Thoracic aorta (tissue), 2 donors: Measurements from ENCODE around the gene SMC2. TPM values are rescaled to one million over a fixed set of nuclear protein-coding genes. Genes with fewer than 3 reads are reported as not detected.

Experiments used
- ATAC-seq: fragments of 150-250 bp; one replicate; pipeline ENCODE4 v1.8.0; 2017; ENCODE audit warnings: low read depth; ENCODE audit not compliant: insufficient number of reproducible peaks, low FRiP score
- DNase-seq: peaks from one replicate; pipeline ENCODE4 v3.0.0-alpha.2; 2020; ENCODE audit warnings: low spot score
- H3K27ac ChIP-seq, 2 donors: fragments of 200-600 bp; sonication (generic); 1 replicate in 1 of 2; 2 replicates in 1 of 2; pipeline ENCODE4 v1.5.1; 2016; ENCODE audit warnings: mild to moderate bottlenecking in 2 of 2, moderate library complexity in 2 of 2
- H3K27me3 ChIP-seq: fragments of 200-600 bp; sonication (generic); replicated peaks from 2 replicates; pipeline ENCODE4 v1.6.0; 2016; ENCODE audit warnings: mild to moderate bottlenecking; ENCODE audit not compliant: insufficient read depth
- H3K36me3 ChIP-seq: fragments of 200-600 bp; sonication (generic); one replicate; pipeline ENCODE4 v1.5.1; 2016
- H3K4me1 ChIP-seq, 2 donors: fragments of 200-600 bp; sonication (generic); 1 replicate in 1 of 2; 2 replicates in 1 of 2; pipeline versions ENCODE4 v1.5.1 to v1.6.0; 2016; ENCODE audit warnings: low read depth in 2 of 2, mild to moderate bottlenecking in 1 of 2; ENCODE audit not compliant: control insufficient read depth in 1 of 2
- H3K4me3 ChIP-seq: fragments of 200-600 bp; sonication (generic); 2 replicates; pipeline ENCODE4 v1.5.1; 2016; ENCODE audit warnings: mild to moderate bottlenecking
- H3K9me3 ChIP-seq: fragments of 200-600 bp; sonication (generic); 2 replicates; pipeline ENCODE4 v1.5.1; 2016
- CTCF ChIP-seq: fragments of 200-600 bp; sonication (generic); IDR thresholded peaks from one replicate; pipeline ENCODE4 v1.5.1; 2019; ENCODE audit warnings: antibody characterized with exemption
- total RNA-seq, 2 donors: library from RNA; depleted of rRNA; stranded (reverse); fragments of >200 nt; gene quantifications; one replicate each; pipeline versions ENCODE4 v1.1.0 to v1.2.3, GENCODE V29; 2016

The SMC2 gene
- total RNA-seq, 2 donors from 2014 or later = 3.5 to 5.0 TPM

GRCh38 chr9:104082168-104082567 is 11.9 kb upstream of the SMC2 start:
- H3K27me3 ChIP-seq = no peaks in the 10 kb centered on the region
- no peak overlapping the region for H3K4me3 ChIP-seq
- no peak for TF ChIP-seq CTCF
- H3K27ac ChIP-seq = no peak overlapping the region
- H3K9me3 ChIP-seq = no peaks in the 10 kb centered on the region
- DNase-seq (no peak), ATAC-seq (no peak)
- no peaks in the 10 kb centered on the region for H3K4me1 ChIP-seq
- no peaks in the 10 kb centered on the region for H3K36me3 ChIP-seq

GRCh38 chr9:104085525-104085924 is 8.6 kb upstream of the SMC2 start:
- ATAC-seq = no peak
- no peak for DNase-seq
- no peaks in the 10 kb centered on the region for H3K27me3 ChIP-seq
- no peaks in the 10 kb centered on the region for H3K4me1 ChIP-seq
- H3K9me3 ChIP-seq = no peaks in the 10 kb centered on the region
- TF ChIP-seq CTCF = no peak
- no peak overlapping the region for H3K27ac ChIP-seq
- no peaks in the 10 kb centered on the region for H3K36me3 ChIP-seq
- H3K4me3 ChIP-seq = no peak overlapping the region

GRCh38 chr9:104087894-104088293 is 6.2 kb upstream of the SMC2 start:
- no peak for DNase-seq

GRCh38 chr9:104088416-104088815 is 5.7 kb upstream of the SMC2 start:
- no peak for ATAC-seq
- no peak overlapping the region for H3K27ac ChIP-seq

More at GRCh38 chr9:104087894-104088293, 6.2 kb upstream of the SMC2 start:
- peaks cover 11 to 17% of the 10 kb centered on the region in 2 donors for H3K4me1 ChIP-seq
- H3K27me3 ChIP-seq = no peaks in the 10 kb centered on the region
- TF ChIP-seq CTCF = no peak
- H3K9me3 ChIP-seq = no peaks in the 10 kb centered on the region
- ATAC-seq = no peak
- no peak overlapping the region for H3K4me3 ChIP-seq
- no peak overlapping the region for H3K27ac ChIP-seq
- no peaks in the 10 kb centered on the region for H3K36me3 ChIP-seq

GRCh38 chr9:104090578-104090977 is 3.5 kb upstream of the SMC2 start:
- H3K4me1 ChIP-seq = peaks cover 19 to 31% of the 10 kb centered on the region in 2 donors
- no peaks in the 10 kb centered on the region for H3K36me3 ChIP-seq
- TF ChIP-seq CTCF = no peak
- ATAC-seq = no peak
- no peak for DNase-seq
- no peaks in the 10 kb centered on the region for H3K9me3 ChIP-seq
- H3K4me3 ChIP-seq = no peak overlapping the region
- H3K27ac ChIP-seq = no peak overlapping the region
- H3K27me3 ChIP-seq = no peaks in the 10 kb centered on the region

More at GRCh38 chr9:104088416-104088815, 5.7 kb upstream of the SMC2 start:
- TF ChIP-seq CTCF = no peak
- H3K36me3 ChIP-seq = no peaks in the 10 kb centered on the region
- H3K4me3 ChIP-seq = no peak overlapping the region
- no peaks in the 10 kb centered on the region for H3K9me3 ChIP-seq
- H3K27me3 ChIP-seq = no peaks in the 10 kb centered on the region
- no peak for DNase-seq
- H3K4me1 ChIP-seq = peaks cover 13 to 21% of the 10 kb centered on the region in 2 donors
